HEK293 (cell line): ENCODE results near the gene ISX.

ENCODE experiments used
- CTCF ChIP-seq: fragments of 450-650 bp; formaldehyde crosslinking; IDR thresholded peaks from 2 replicates; pipeline ENCODE4 v1.5.1; 2016; ENCODE audit warnings: missing biosample characterization, missing genetic modification characterization
- PBX3 ChIP-seq: sonication (generic); formaldehyde crosslinking; IDR thresholded peaks from 2 replicates; pipeline ENCODE4 v1.8.1; 2022; ENCODE audit warnings: mild to moderate bottlenecking, moderate library complexity, missing genetic modification reagents
- ZNF23 ChIP-seq: fragments of 450-650 bp; formaldehyde crosslinking; IDR thresholded peaks from 2 replicates; pipeline ENCODE4 v1.5.1; 2016; ENCODE audit warnings: missing biosample characterization, missing genetic modification characterization, borderline replicate concordance
- ZNF37A ChIP-seq: fragments of 450-650 bp; IDR thresholded peaks from 2 replicates; pipeline ENCODE4 v1.5.1; 2018; ENCODE audit warnings: missing biosample characterization, missing genetic modification characterization
- ZNF747 ChIP-seq: fragments of 450-650 bp; formaldehyde crosslinking; IDR thresholded peaks from 2 replicates; pipeline ENCODE4 v1.5.1; 2016; ENCODE audit warnings: missing biosample characterization, missing genetic modification characterization

DNA sequence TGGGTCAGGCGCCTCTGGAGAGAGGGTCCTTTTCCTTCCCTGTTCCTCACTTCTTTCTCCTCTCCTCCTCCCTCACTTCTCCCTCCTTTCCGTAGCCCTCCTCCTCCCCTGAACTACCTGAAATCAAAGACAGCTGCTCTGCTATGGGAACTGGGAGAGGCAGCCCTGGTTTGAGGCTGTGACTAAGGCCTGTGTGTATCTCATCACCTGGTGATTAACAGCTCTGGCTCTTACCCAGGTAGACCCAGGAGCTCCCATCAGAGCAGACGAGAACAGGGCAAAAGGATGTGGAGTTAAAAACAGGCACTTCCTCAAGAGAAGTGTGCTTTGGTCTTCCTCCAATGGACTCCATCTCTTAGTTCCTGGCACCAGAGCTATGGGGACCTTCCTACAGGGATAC is 5.8 kb downstream of the ISX start:
- TF ChIP-seq ZNF37A (tag by site-specific recombination): no peak
- no peak for TF ChIP-seq ZNF747 (tag by site-specific recombination)
- no peak for TF ChIP-seq CTCF (tag by site-specific recombination)
- TF ChIP-seq ZNF23 (tag by site-specific recombination): no peak
- TF ChIP-seq PBX3 (CRISPR knock-in tag): no peak
